ENCODE results near the gene PBX4. TPM values are rescaled to one million over a fixed set of nuclear protein-coding genes. Genes with fewer than 3 reads are reported as not detected.

The PBX4 gene
- total RNA-seq, 4 donors from 2014 or later, result 3.7 to 11.8 (median 8.1) TPM

DNA sequence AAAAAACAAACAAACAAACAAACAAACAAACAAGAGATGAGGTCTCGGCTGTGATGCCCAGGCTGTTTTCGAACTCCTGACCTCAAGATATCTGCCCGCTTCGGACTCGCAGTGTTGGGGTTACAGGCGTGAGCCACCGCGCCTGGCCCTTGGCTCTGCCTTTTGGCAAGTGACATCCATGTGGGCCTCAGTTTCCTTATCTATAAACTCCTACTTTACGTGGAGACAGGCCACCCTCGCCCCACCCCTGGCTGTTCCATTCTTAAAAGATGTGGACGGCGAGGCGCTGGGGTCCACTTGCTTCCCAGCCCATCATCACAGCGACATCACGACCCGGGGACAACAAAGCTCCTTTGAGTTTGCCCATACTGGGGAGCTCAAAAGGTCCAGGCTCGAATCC lies 104.8 kb downstream of the PBX4 start:
- peak overlapping the region in 1 of 4 donors; percentile 31 for H3K4me3 ChIP-seq
- H3K36me3 ChIP-seq, result peaks cover 0 to 5% (median 0%) of the 10 kb centered on the region in 3 donors
- DNase-seq (ENCODE audit: low spot score in 2 of 2), result no peak
- peaks cover 0 to 37% (median 13%) of the 10 kb centered on the region in 4 donors for H3K4me1 ChIP-seq
- TF ChIP-seq POLR2A (IDR thresholded peaks at IDR 0.05), result no peak
- no peak for TF ChIP-seq EP300 (IDR thresholded peaks at IDR 0.05)
- TF ChIP-seq, protein P1, sequence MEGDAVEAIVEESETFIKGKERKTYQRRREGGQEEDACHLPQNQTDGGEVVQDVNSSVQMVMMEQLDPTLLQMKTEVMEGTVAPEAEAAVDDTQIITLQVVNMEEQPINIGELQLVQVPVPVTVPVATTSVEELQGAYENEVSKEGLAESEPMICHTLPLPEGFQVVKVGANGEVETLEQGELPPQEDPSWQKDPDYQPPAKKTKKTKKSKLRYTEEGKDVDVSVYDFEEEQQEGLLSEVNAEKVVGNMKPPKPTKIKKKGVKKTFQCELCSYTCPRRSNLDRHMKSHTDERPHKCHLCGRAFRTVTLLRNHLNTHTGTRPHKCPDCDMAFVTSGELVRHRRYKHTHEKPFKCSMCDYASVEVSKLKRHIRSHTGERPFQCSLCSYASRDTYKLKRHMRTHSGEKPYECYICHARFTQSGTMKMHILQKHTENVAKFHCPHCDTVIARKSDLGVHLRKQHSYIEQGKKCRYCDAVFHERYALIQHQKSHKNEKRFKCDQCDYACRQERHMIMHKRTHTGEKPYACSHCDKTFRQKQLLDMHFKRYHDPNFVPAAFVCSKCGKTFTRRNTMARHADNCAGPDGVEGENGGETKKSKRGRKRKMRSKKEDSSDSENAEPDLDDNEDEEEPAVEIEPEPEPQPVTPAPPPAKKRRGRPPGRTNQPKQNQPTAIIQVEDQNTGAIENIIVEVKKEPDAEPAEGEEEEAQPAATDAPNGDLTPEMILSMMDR (IDR thresholded peaks at IDR 0.05), result no peak
- peaks cover 0 to 7% (median 0%) of the 10 kb centered on the region in 4 donors for H3K9me3 ChIP-seq
- no peak overlapping the region for H3K27ac ChIP-seq
- WGBS, 2 donors, result 80 to 81% methylated on average over 17 of the region's 17 CpGs
- H3K27me3 ChIP-seq, result no peaks in the 10 kb centered on the region

Other genes with a start within 250 kb of the PBX4 start
- 10 to 100 TPM; 34.1 to 69.6 (median 36.8) TPM for gene GATAD2A, start 213.0 kb downstream of the PBX4 start, total RNA-seq
- gene TSSK6, start 103.1 kb downstream of the PBX4 start, total RNA-seq, result 1 to 10 TPM; 1.8 to 7.2 (median 3.7) TPM
- gene NDUFA13, start 102.5 kb downstream of the PBX4 start, total RNA-seq, result 10 to 100 TPM; 27.3 to 93.6 (median 61.6) TPM
- 1 to 10 TPM; 4.2 to 9.4 (median 5.7) TPM for gene YJEFN3, start 89.8 kb downstream of the PBX4 start, total RNA-seq
- gene CILP2, start 80.4 kb downstream of the PBX4 start, total RNA-seq, result under 1 TPM in 2 of 4 donors, not detected in 2; 0.20 to 0.66 TPM
- 1 to 10 TPM in 3 of 4 donors, under 1 TPM in 1; 0.39 to 3.0 (median 1.8) TPM for gene LPAR2, start 9.5 kb upstream of the PBX4 start, total RNA-seq
- gene GMIP, start 25.0 kb upstream of the PBX4 start, total RNA-seq, result 10 to 100 TPM in 3 of 4 donors, 1 to 10 TPM in 1; 8.8 to 35.1 (median 15.6) TPM
- gene ATP13A1, start 45.0 kb upstream of the PBX4 start, total RNA-seq, result 100 to 1,000 TPM; 312 to 705 (median 344) TPM
- 10 to 100 TPM in 2 of 4 donors, 1 to 10 TPM in 2; 4.0 to 12.0 (median 10.5) TPM for gene ZNF101, start 50.2 kb upstream of the PBX4 start, total RNA-seq
- gene ZNF14, start 114.4 kb upstream of the PBX4 start, total RNA-seq, result 10 to 100 TPM; 12.0 to 14.2 (median 13.3) TPM
- 10 to 100 TPM; 29.4 to 50.0 (median 43.2) TPM for gene ZNF506, start 203.1 kb upstream of the PBX4 start, total RNA-seq
- gene ZNF253, start 247.2 kb upstream of the PBX4 start, total RNA-seq, result 10 to 100 TPM in 3 of 4 donors, 1 to 10 TPM in 1; 9.0 to 19.0 (median 10.7) TPM

Measured in tibial nerve (tissue), 4 donors.